Mucosa of descending colon (tissue), 3 donors: ENCODE results near the gene FAM210B. TPM values are rescaled to one million over a fixed set of nuclear protein-coding genes. Genes with fewer than 3 reads are reported as not detected.
A peak's percentile ranks its signal among the peaks of the same experiment; 100 is the strongest.

ENCODE experiments used
- ATAC-seq: fragments of 200-7000 bp; cut with Tn5 transposase; one replicate; pipeline ENCODE4 v1.9.1; 2020; ENCODE audit warnings: mild to moderate bottlenecking, moderate library complexity
- DNase-seq, 3 donors: peaks; one replicate each; pipeline ENCODE4 v3.0.0-alpha.2; 2020
- H3K36me3 ChIP-seq: fragments of 200-600 bp; one replicate; pipeline ENCODE4 v1.8.0; 2021; ENCODE audit warnings: low read depth, mild to moderate bottlenecking
- H3K4me1 ChIP-seq: fragments of 200-600 bp; one replicate; pipeline ENCODE4 v1.8.0; 2021; ENCODE audit warnings: low read depth, mild to moderate bottlenecking
- H3K4me3 ChIP-seq: fragments of 200-600 bp; one replicate; pipeline ENCODE4 v1.8.0; 2021; ENCODE audit warnings: mild to moderate bottlenecking
- H3K9me3 ChIP-seq: fragments of 200-600 bp; one replicate; pipeline ENCODE4 v1.8.0; 2021; ENCODE audit warnings: mild to moderate bottlenecking
- CTCF ChIP-seq: fragments of 200-600 bp; IDR thresholded peaks from one replicate; pipeline ENCODE4 v1.8.0; 2022; ENCODE audit warnings: antibody characterized with exemption, mild to moderate bottlenecking
- intact Hi-C, 2 donors: fragments of 100-400 bp; cut with DNase I in 1 of 2; cut with micrococcal nuclease in 1 of 2; formaldehyde crosslinking; loops; one replicate each; pipeline versions ENCODE4 v1.11.0 to v1.11.1; 2022; cut with DNase I, micrococcal nuclease
- total RNA-seq, 3 donors: library from RNA; stranded (reverse); fragmentation: NEBNext Ultra II Directional in 2 of 3; extraction: Animal tissue kit (Norgen Biotek cat#: 25700) in 2 of 3; gene quantifications; one replicate each; pipeline versions ENCODE4 v1.2.1 to v1.2.4, GENCODE V29; 2021 to 2023
- donor health status: DM: no; HTN: no; CAD: no; lungs with moderate emphysema.
- donor health status: DM: no; HTN: no; CAD: no.
- donor health status: DM: no; HTN: yes; CAD: no.

The FAM210B gene
- total RNA-seq, 3 donors from 2014 or later: 27.5 to 49.5 (median 31.5) TPM

- DNase-seq (no peak), ATAC-seq (no peak)
- H3K9me3 ChIP-seq: no peaks in the 10 kb centered on the region
- no peaks in the 10 kb centered on the region for H3K36me3 ChIP-seq
- intact Hi-C loops: no loop called here
- H3K4me1 ChIP-seq: no peaks in the 10 kb centered on the region
- TF ChIP-seq CTCF: no peak
- no peak overlapping the region for H3K4me3 ChIP-seq
Observed at GRCh38 chr20:56369179-56369578, 10.4 kb downstream of the FAM210B start.

- Histone ChIP-seq H3K4me3 (no peak overlapping the region), H3K36me3 (no peaks in the 10 kb centered on the region), H3K4me1 (no peaks in the 10 kb centered on the region), H3K9me3 (no peaks in the 10 kb centered on the region)
- ATAC-seq: no peak
- no peak for DNase-seq
- no peak for TF ChIP-seq CTCF
- intact Hi-C loops: no loop called here
Observed at GRCh38 chr20:56371977-56372376, 13.2 kb downstream of the FAM210B start.

- H3K36me3 ChIP-seq: no peaks in the 10 kb centered on the region
- DNase-seq (no peak), ATAC-seq (no peak)
- no peaks in the 10 kb centered on the region for H3K4me1 ChIP-seq
- intact Hi-C loops: no loop called here
- no peak overlapping the region for H3K4me3 ChIP-seq
- no peaks in the 10 kb centered on the region for H3K9me3 ChIP-seq
- no peak for TF ChIP-seq CTCF
Observed at GRCh38 chr20:56372850-56373249, 14.1 kb downstream of the FAM210B start.

GRCh38 chr20:56373942-56374341, 15.2 kb downstream of the FAM210B start:
- Histone ChIP-seq H3K4me3 (no peak overlapping the region), H3K9me3 (no peaks in the 10 kb centered on the region), H3K4me1 (no peaks in the 10 kb centered on the region), H3K36me3 (no peaks in the 10 kb centered on the region)
- DNase-seq (no peak), ATAC-seq (peak; percentile 47)
- TF ChIP-seq CTCF: no peak
- intact Hi-C loops: no loop called here

- Histone ChIP-seq H3K4me3 (no peak overlapping the region), H3K36me3 (no peaks in the 10 kb centered on the region), H3K4me1 (no peaks in the 10 kb centered on the region), H3K9me3 (no peaks in the 10 kb centered on the region)
- intact Hi-C loops: no loop called here
- no peak for DNase-seq
- no peak for ATAC-seq
- no peak for TF ChIP-seq CTCF
Observed at GRCh38 chr20:56376331-56376730, 17.6 kb downstream of the FAM210B start.

GRCh38 chr20:56378386-56378785, 19.6 kb downstream of the FAM210B start:
- no peak overlapping the region for H3K4me3 ChIP-seq
- no peak for ATAC-seq
- intact Hi-C loops: no loop called here
- H3K9me3 ChIP-seq: no peaks in the 10 kb centered on the region
- TF ChIP-seq CTCF: no peak
- no peak for DNase-seq
- H3K36me3 ChIP-seq: no peaks in the 10 kb centered on the region
- H3K4me1 ChIP-seq: no peaks in the 10 kb centered on the region
